CD4-positive, alpha-beta T cell treated with Interferon alpha-2 for 1 hour (primary cell): ENCODE measurements around the gene FANCI.
A peak's percentile ranks its signal among the peaks of the same experiment; 100 is the strongest.

Experiments
- DNase-seq, 2 donors: peaks; one replicate each; pipeline ENCODE4 v3.0.0-alpha.2; 2020 to 2022

Gene FANCI

DNA sequence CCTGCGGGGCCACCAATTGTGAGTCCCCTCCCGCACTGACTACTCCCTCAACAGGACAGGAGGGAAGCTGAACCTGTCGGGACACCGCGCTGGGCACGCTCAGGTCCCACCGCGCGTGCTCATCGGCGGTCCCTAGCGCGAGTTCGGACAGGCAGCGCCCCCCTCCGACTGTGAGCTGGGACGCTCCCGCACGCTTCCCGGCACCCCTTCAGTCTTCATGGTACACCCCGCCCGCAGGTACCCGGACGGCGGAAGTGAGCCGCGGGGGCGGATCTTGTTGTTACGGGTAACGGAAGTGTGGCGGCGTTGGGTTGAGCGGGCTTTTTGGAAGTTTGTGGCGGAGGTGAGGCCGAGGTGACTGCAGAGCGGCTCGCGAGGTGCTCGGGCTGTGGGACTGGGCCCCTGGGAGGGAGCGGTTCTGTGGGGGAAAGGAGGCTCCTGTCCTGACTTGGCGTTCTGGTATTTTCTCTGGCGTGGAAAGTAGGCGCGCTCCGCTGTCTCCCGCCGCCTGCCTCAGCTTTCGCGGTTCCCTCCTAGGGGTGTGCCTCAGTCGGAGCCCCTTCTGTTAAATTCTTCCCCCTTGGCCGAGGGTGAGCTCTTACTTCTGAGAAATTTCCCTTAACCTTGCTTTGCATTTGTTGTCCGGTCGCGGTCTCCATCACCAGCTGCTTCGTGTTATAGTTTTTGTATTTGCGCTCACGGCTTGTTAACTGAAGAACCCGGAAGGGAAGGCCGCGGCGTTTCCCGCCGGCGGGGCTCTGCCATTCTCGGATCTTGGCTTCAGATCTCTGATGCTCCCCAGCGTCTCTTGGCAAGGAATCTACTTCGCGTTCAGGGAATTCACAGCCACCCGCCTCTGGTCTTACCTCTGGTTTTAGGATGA, at the start of gene FANCI:
FANCI (plus strand) TSS at position 289 of the 883 bp plus-strand sequence. CDS start 3,669 bp downstream, outside the sequence.
- DNase-seq: peak; percentile 94 to 97

DNA sequence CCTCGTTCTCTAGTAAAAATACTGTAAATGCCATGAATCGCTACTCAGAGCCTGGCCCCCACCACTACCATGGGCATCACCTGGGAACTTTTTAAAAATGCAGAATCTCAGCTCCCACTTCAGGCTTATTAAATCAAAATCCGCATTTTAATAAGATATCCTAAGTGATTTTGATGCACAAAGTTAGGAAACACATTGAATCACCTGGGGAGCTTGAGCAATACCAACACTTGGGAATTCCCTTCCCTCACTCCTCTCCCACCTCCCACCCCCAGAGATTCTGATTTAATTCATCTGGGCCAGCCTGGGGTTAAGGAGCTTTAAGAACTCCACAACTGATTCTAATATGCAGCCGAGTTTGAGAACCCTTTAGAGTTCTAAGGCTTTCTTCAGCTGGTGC, 49.2 kb upstream of the FANCI start:
- DNase-seq: no peak

DNA sequence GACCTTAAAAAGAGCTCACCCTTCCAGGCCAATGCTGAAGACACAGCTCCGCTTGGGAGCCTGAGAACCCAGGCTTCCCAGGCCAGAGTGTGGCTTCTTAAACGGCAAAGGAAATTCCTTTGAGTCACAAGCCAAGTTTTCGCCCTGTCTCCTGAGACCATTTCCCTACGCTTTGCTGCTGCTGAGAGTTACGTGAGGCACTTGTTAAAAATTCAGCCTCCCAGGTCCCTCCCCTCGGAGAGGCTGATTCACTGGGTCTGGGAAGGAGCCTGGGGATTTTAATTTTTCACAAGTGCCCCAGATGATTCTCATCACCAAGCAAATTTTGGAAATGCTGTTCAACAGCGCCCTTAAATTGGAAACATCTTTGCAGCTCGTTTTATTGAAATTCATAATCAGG, 47.9 kb upstream of the FANCI start:
- no peak for DNase-seq

DNA sequence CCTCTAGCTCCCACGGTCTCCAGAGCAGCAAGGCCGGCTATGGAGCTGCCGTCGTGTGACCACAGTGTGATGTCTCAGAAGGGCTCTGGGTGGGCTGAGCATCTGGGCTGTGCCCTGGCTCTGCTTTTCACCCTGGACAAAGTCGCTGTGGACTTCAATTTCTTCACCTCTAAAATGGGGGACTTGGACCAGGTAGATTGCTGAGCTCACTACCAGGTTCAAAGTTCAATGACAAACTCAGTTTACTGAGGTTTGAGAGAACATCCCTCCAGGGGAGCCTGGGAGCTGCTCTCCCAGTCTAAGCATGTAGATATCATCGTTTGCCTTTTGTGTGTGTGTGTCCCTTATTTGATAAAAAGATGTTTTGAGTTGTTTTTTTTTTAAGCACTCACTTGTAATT, 47.5 kb upstream of the FANCI start:
- DNase-seq: no peak

DNA sequence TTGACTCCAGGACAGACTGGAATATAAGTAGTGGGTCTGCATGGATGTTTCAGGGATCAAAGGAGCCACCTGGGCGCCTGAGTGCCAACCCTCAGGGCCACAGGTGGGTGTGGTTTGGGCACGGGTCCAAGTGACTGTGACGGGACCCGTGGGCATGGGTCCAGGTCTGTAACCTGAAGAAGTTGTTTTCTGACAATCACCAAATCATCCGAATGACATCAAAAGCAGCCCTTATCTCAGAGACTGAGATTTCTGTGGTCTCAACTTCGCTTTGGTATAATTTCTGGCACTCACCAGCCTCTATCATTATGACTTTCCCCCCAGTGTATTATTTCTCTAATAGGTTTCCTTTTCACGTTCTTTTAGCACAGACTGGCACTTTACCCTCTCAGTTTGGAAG, 46.8 kb upstream of the FANCI start:
- DNase-seq: no peak

DNA sequence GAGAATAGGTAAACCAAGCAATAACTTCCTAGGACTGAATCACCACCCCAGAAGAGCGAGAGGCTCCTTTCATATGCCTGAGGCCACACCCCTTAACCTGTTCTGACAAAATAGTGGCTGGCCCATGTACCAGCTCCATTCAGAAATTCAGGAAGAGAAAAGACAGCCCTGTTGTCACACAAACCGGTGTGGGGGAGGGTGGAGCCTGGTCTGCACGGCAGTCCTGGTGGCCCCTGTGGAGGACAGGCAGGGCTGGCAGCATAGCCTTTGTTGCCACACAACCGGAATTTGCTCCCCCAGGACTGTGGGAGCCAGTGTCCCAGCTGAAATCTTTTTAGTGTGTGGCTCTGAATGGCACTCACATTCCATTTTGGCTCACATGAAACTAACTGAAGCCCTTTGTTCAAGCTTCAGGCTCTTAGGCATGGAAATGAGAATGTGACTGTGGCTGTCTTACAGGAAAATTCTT, 46.2 kb upstream of the FANCI start:
- DNase-seq: no peak

DNA sequence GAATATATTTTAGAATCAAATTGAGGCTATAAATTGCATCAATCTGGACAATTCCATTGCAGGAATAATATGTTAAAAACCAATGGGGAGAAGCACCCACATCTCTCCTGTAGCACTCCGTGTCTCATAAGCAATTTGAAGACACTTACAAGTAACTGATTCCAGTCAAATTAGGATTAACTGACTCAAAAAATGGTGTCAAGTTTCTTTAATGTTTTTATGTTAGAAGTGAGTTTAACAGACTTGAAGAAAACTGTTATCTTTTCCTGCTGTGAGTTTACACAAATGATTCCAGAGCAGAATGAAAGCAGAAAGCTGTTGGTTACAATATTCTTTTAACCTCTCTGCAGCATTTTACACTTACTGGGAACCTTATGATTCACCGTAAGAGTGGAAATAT, 45.6 kb upstream of the FANCI start:
- no peak for DNase-seq

DNA sequence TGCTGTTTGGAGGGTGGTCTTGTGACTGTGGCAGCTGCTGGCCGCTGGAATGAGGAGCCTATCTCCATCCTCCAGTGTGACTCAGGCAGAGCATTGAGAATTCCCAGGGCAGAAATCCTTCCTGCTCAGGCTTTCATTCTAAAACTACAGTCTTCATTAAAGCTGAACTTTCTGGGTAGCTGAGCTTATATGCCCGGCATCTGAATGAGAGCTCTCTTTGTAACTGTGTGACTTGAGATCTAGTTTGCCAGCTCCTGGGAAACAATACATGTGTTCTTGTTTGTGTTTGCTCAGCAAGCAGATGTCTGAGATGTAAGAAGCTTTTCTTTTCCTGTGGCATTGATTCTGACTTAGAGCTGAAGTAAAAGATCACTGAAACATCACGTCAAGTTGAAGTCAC, 44.8 kb upstream of the FANCI start:
- DNase-seq: no peak

DNA sequence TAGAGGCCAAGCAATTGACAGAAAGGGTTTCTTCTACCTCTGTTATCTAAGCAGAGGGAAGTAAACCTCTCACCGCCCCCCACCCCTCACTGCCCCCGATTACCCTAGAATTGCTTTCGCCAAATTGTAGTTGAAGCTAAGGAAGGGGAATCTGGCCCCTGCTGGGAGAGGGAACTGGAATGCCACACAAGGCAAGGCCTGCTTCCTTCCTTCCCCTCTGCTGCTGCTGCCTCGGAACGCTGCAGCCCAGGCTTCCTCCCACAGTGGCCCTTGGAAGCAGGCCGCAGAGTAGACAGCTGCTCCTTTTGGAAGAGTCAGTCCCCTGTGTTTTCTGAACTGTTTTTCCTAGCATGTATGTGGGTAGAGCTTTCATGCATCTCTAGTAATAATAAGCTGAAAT, 44.0 kb upstream of the FANCI start:
- DNase-seq: no peak

DNA sequence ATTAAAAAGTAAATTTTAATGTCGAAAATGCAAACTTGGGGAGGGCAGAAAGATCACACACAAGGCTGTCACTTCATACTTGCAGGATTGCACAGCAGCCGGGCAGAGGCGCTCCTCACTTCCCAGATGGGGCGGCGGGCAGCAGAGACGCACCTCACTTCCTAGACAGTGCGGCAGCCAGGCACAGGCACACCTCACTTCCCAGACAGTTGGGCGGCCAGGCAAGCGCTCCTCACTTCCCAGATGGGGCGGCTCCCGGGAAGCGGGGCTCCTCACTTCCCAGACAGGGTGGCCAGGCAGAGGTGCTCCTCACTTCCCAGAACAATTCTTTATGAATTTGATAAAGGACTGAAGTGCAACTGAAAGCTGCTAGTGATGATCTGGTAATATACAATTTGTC, 43.6 kb upstream of the FANCI start:
- DNase-seq: no peak

DNA sequence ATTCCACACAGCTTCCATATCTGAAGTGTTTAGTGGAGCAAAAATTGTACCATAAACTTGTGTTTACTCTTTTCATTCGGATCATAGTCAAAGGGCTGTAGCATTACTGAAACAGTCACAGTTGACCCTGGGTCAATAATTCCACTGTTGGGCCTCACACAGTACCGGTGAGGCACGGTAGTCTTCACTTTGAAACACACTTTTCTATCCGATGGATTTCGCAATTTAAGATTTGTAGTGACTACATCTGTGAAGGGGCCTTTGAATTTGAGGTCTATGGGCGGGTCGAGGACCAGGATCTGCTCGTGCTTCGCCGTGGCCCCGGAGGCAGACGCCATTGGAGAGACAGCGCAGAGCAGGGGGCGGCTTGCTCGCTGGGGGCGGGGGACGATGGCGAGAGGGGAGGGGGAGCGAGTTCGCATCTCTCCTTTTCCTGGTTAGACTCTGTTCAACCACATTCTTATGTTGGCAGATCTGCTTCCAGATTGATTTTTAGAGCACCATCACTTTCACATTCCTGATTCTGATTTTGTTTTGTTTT, 42.2 kb upstream of the FANCI start:
- no peak for DNase-seq

DNA sequence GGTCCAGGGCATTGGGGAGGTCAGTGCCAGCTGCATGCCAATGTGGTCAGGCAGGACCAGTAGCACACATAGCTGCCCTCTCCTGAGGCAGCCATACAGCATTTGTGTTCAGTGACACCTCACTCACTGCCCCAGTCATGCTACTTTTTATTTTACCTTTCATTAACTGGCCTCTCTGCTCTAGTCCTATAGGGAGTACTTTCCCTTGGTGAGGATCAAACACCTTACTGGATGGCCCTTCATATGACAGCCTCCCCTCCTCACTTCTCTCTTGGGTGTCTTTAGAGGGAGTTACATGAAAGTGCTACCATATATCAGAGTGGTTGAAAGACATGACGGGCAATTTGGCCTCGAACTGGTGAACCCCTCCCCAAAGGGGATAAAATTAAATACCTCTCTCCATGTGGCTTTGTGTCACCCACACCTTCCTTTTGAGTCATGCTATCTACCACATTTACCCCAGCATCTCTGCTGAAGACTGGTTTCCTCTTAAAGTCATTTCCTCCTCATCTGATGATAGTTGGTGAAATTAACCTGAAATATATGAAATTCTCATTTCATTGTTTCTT, 40.0 kb upstream of the FANCI start:
- DNase-seq: peak in 1 of 2 donors; percentile 24

DNA sequence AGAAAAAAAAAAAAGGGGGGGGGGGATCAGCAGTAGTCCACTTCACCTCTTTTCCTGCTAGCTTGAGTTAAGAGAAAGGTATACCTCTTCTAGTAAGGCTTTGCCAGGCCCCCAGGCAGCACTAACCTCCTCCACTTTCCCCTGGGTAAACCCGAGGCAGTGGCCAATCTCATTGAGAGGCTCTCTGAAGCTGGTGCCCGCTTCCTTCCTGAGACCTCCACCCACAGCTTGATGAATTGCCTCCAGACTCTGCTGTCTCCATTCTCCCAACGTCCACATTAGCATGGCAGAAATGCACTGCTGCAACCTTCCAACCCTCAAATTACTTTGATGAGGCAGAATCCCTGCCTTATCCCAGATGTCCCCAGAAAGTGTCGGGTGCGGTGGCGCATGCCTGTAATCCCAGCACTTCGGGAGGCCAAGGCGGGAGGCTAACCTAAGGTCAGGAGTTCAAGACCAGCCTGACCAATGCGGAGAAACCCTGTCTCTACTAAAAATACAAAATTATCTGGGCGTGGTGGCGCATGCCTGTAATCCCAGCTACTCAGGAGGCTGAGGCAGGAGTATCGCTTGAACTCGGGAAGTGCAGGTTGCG, 37.7 kb upstream of the FANCI start:
- no peak for DNase-seq

DNA sequence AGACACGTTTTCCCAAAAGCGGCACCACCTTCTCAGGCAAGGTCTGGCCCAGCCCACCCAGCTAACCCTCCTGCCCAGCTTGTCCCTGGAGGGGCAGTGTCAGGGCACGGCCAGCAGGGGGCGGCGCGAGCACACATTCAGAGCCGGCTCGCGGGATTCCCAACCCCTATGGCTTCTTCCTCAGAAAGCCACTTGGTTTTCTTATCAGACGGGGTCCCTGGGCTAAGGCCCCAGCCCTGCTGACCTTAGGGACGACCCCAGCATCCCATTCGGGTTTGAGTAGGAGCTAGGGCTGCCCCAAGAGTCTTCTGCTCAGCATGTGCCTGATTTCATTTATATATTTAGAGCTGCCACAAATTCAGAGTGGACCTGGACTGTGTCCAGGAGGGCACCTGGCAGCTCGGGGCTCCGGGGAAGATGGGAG, 36.9 kb upstream of the FANCI start:
- peak; percentile 59 to 72 for DNase-seq

DNA sequence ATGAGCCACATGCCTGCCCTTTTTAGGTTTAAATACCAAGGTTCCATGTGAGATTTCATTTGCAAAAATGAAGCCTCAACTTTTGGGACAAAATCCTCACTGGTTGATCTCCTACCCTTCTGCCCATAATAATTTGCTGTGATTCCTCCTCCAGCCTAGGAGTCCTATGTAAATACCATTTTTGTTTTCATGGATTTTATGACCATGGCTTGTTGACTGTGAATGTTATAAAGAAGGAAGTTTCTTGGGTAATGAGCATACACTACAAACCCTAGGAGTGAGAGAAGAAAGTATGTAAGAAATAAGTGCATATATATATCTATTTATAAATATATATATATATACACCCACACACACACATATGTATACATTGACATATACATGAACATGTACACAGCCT, 35.5 kb upstream of the FANCI start:
- DNase-seq: no peak

DNA sequence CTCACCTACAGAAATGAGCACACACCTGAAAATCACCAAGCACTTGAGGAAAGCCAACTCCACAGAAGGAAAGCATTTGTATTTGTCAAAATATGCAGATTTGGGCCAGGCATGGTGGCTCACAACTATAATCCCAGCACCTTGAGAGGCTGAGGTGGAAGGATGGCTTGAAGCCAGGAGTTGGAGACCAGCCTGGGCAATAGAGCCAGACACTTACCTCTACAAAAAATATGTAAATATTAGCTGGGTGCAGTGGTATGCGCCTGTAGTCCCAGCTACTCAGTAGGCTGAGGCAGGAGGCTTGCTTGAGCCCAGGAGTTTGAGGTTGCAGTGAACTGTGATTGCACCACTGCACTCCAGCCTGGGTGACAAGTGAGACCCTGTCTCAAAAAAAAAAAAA, 34.7 kb upstream of the FANCI start:
- no peak for DNase-seq

DNA sequence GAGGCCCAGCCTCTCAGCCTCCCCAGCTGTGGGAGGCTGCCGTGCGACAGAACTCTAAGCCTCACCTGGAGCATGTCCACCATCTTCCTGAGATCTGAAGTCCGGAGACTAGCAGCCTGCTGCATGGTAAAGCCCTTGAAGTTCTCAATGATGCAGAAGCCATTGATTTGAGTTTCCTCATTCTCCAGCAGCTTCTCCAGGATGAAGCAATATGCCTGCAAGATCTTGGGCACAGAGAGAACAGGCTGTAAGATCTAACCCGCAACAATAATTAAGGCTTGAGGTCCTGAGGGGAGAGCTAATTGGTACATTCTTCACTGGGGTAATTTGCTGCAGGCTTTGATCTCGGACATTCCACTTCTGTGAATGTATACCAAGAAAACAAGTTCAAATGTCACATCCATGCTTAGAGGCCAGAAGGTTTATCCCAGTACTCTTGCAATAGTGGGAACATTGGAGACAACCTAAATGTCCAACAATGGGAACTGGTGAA, 32.1 kb upstream of the FANCI start:
- DNase-seq: no peak

DNA sequence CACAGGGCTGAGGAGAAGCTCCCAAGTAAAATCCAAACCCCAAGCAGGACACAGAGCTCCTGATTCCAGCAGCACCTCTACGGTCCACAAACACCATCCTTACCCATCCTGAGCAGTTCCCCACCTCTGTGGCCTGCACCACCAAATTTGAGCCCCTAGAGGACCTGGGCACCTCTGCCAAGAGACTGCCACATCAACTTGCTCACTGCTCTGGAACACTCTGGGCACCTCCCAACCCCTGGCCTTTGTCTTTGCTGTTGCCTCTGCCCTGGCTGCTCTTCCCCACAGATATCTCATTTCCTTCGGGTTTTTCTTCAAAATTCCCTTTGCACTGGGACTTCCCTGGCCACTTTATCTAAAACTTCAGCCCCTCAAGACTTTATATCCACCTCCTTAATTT, 28.2 kb upstream of the FANCI start:
- DNase-seq: no peak

DNA sequence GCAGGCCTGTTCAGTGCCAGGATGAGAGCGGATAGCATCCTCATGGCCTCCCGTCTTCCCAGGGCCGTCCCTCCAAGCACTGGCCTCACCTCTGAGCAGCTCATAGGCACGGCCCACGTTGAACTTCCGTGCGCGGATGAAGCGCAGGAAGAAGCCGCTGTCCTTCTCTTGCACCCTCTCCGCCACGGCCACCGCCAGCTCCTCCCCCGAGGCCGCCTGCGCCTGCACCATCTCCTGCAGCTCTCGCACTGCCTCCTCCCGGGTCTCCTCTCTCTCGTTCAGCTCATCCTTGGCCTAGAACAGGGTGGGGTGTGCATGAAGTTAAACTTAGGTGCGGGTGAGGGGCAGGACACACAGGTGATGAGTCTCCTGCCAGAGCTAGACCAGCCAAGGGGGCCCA, 26.7 kb upstream of the FANCI start:
- no peak for DNase-seq

DNA sequence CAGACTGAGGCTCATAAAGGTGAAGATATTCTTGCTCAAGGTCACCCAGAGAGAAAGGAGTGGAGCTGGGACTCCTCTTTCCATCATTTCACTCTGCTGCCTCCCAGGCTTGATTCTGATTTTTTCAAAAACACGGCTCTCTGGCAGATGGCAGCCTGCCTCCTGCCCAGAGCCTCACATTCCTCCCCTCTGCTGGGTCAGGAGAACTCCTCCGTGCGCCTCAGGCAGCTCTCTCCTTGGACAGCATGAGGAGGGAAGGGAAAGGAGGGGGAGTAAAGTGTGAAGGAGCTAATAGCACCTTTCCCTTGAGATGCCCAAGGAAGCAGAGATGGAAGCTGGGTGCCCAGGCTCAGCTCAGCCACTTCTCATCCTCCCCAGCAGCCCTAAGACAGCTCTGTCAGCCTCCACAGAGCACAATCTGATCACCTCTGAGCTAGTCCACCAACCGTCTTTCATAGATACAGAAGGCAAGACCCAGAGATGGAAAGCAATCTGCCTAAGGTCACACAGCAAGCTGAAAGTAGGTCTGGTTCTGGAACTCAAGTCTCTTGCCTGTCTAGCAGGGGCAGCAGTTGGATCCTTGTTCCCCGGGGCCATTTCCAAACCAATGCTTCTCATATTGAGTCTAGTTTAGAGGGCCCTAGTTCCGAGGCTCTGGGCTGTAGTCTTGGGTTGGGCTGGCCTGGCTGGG, 25.9 kb upstream of the FANCI start:
- no peak for DNase-seq

DNA sequence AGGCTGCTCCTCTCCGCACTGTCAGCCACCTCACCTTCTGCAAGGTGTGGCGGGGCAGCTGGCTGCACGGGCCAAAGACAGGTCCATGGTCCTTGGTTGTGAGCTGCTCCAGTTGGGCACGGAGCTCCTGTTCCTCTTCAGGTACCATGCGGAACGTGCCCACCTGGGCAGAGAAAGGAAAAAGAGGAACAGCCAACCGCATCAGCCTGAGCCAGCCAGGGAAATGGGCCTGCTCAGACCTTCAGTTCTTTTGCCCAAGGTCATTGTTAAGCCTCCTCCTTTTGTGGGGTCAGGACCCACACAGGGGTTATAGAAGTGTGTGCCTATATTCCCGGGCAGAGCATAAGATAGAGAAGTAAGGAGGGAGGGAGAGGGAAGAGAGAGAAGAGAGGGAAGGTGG, 25.2 kb upstream of the FANCI start:
- DNase-seq: no peak

DNA sequence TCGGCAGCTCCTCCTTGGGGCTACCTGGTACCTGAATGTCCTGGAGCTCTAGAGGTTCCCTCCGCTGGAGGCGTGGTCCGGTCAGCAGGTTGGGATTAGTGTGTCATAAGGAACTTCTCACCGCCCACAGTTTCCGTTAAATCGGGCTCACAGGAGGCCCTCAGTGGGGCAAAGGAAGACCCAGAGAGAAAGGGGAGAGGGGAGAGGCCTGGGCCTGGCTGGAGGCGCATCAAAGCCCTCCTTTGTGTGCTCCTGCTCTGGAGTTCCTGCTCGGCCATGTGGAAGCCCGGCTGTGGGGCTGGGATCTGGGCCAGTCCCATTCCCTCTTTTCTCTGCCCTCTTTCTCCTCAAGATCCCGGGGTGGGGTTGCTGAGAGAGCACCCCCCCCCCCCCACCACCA, 22.2 kb upstream of the FANCI start, which contains the start of gene RLBP1:
RLBP1 (minus strand) TSS at position 37 of the 400 bp plus-strand sequence. CDS start 2,604 bp downstream, outside the sequence.
- no peak for DNase-seq

DNA sequence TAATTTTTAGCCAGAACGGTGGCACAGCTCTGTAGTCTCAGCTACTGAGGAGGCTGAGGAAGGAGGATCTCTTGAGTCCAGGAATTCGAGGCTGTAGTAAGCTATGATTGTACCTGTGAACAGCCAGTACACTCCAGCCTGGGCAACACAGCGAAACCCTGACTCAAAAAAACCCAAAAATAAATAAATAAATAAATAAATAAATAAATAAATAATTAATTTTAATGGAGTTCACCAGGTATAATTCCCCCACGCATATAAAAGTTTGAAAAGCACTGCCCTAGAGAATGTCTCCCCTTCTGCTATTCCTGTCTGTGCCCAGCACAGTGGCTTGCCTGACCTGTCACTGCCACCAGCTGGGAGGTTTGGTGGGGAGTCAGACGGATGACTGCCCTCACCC, 18.2 kb upstream of the FANCI start:
- DNase-seq: no peak
